Stomach (tissue), 4 donors: ENCODE data around the gene UGGT2.

Experiments used
- CTCF ChIP-seq, 7 experiments: fragments of 450-650 bp in 4 of 7; fragments of 200-600 bp in 3 of 7; sonication (generic) in 3 of 7; IDR thresholded peaks; one replicate each; pipeline ENCODE4 v1.5.1; 2016 to 2019; ENCODE audit warnings: antibody characterized with exemption in 7 of 7, control low read depth in 2 of 7, mild to moderate bottlenecking in 1 of 7
- POLR2A ChIP-seq, 4 donors: fragments of 450-650 bp; IDR thresholded peaks; one replicate each; pipeline ENCODE4 v1.6.1; 2016; ENCODE audit warnings: antibody characterized with exemption in 4 of 4, control low read depth in 2 of 4, mild to moderate bottlenecking in 1 of 4, moderate library complexity in 1 of 4
- POLR2AphosphoS5 ChIP-seq, 3 donors: sonication (generic); formaldehyde crosslinking; IDR thresholded peaks; one replicate each; pipeline ENCODE4 v1.6.1; 2016; ENCODE audit warnings: antibody characterized with exemption in 3 of 3

- TF ChIP-seq CTCF (IDR thresholded peaks at IDR 0.05) (no peak), POLR2AphosphoS5 (IDR thresholded peaks at IDR 0.05) (no peak), POLR2A (IDR thresholded peaks at IDR 0.05) (no peak)
Observed at GRCh38 chr13:95771905-95772304, 281.3 kb downstream of the UGGT2 start.
